ENCODE data around the gene TRERF1. TPM values are rescaled to one million over a fixed set of nuclear protein-coding genes. Genes with fewer than 3 reads are reported as not detected.

Gene TRERF1
- total RNA-seq, 4 donors from 2014 or later: 0.47 to 0.87 (median 0.50) TPM

GRCh38 chr6:42226161-42226611 lies 225.5 kb downstream of the TRERF1 start:
- in situ Hi-C loops (cut with MboI; ENCODE audit: low sequenced_read_pairs in 4 of 4): loop anchor here in 1 of 4 donors (10.0 kb wide), 1 partner anchor 301 kb away; the partner anchor contains the start of genes BYSL and MED20
- no peaks in the 10 kb centered on the region for H3K4me1 ChIP-seq
- intact Hi-C loops (cut with DNase I; ENCODE audit: low total_unique reads): no loop called here
- no peaks in the 10 kb centered on the region for H3K36me3 ChIP-seq
- ATAC-seq (no peak), DNase-seq (no peak)
- no peak for TF ChIP-seq POLR2A (IDR thresholded peaks at IDR 0.05)
- TF ChIP-seq CTCF (IDR thresholded peaks at IDR 0.05 in 4 of 5, conservative IDR thresholded peaks at IDR 0.05 in 1 of 5): no peak
- no peaks in the 10 kb centered on the region for H3K27me3 ChIP-seq
- no peak overlapping the region for H3K4me3 ChIP-seq
- no peak overlapping the region for H3K27ac ChIP-seq
- no peaks in the 10 kb centered on the region for H3K9me3 ChIP-seq

GRCh38 chr6:42225419-42225818 lies 226.3 kb downstream of the TRERF1 start:
- H3K9me3 ChIP-seq: no peaks in the 10 kb centered on the region
- no peaks in the 10 kb centered on the region for H3K27me3 ChIP-seq
- intact Hi-C loops (cut with DNase I; ENCODE audit: low total_unique reads) (no loop called here), in situ Hi-C loops (cut with MboI; ENCODE audit: low sequenced_read_pairs in 4 of 4) (loop anchor here in 1 of 4 donors (10.0 kb wide), 1 partner anchor 301 kb away; the partner anchor contains the start of genes BYSL and MED20)
- no peak overlapping the region for H3K27ac ChIP-seq
- DNase-seq (no peak), ATAC-seq (no peak)
- no peak overlapping the region for H3K4me3 ChIP-seq
- TF ChIP-seq POLR2A (IDR thresholded peaks at IDR 0.05) (no peak), CTCF (IDR thresholded peaks at IDR 0.05 in 4 of 5, conservative IDR thresholded peaks at IDR 0.05 in 1 of 5) (no peak)
- H3K4me1 ChIP-seq: no peaks in the 10 kb centered on the region
- no peaks in the 10 kb centered on the region for H3K36me3 ChIP-seq

- Histone ChIP-seq H3K27ac (no peak overlapping the region), H3K9me3 (no peaks in the 10 kb centered on the region), H3K4me3 (no peak overlapping the region), H3K4me1 (no peaks in the 10 kb centered on the region), H3K27me3 (no peaks in the 10 kb centered on the region), H3K36me3 (no peaks in the 10 kb centered on the region)
- TF ChIP-seq CTCF (IDR thresholded peaks at IDR 0.05 in 4 of 5, conservative IDR thresholded peaks at IDR 0.05 in 1 of 5) (no peak), POLR2A (IDR thresholded peaks at IDR 0.05) (no peak)
- intact Hi-C loops (cut with DNase I; ENCODE audit: low total_unique reads): no loop called here
- ATAC-seq (no peak), DNase-seq (no peak)
- in situ Hi-C loops (cut with MboI; ENCODE audit: low sequenced_read_pairs in 4 of 4): loop anchor here in 1 of 4 donors (10.0 kb wide), 1 partner anchor 300 kb away; the partner anchor contains the start of genes BYSL and MED20
These were observed 226.7 kb downstream of the TRERF1 start for GRCh38 chr6:42225029-42225339.

GRCh38 chr6:42224222-42225028 lies 227.3 kb downstream of the TRERF1 start:
- H3K36me3 ChIP-seq: no peaks in the 10 kb centered on the region
- in situ Hi-C loops (cut with MboI; ENCODE audit: low sequenced_read_pairs in 4 of 4): loop anchor here in 2 of 4 donors (10.0 to 25.0 kb wide), 2 partner anchors 300 to 312 kb away; partner anchors contain the start of genes BYSL (in 2 of the 2) and MED20 (in 2 of the 2)

More at GRCh38 chr6:42224222-42225028, 227.3 kb downstream of the TRERF1 start:
- H3K9me3 ChIP-seq: no peaks in the 10 kb centered on the region
- H3K27me3 ChIP-seq: no peaks in the 10 kb centered on the region
- intact Hi-C loops (cut with DNase I; ENCODE audit: low total_unique reads): no loop called here
- ATAC-seq (no peak), DNase-seq (no peak)
- H3K27ac ChIP-seq: no peak overlapping the region
- H3K4me1 ChIP-seq: no peaks in the 10 kb centered on the region
- no peak for TF ChIP-seq POLR2A (IDR thresholded peaks at IDR 0.05)
- TF ChIP-seq CTCF (IDR thresholded peaks at IDR 0.05 in 4 of 5, conservative IDR thresholded peaks at IDR 0.05 in 1 of 5): no peak
- H3K4me3 ChIP-seq: no peak overlapping the region

Measured in gastrocnemius medialis (tissue), 4 donors.